Measurements from ENCODE around the gene PPP1R9A. TPM values are rescaled to one million over a fixed set of nuclear protein-coding genes. Genes with fewer than 3 reads are reported as not detected.

PPP1R9A gene
- total RNA-seq, 1 donor from 2014 or later: 1.3 TPM

- intact Hi-C loops (cut with micrococcal nuclease): no loop called here
- DNase-seq: no peak
- H3K36me3 Mint-ChIP-seq (ENCODE audit: low read depth): no peaks in the 10 kb centered on the region
- no peak overlapping the region for H3K27ac Mint-ChIP-seq
- CTCF ChIA-PET: no interaction called here
- no peaks in the 10 kb centered on the region for H3K27me3 Mint-ChIP-seq
- POLR2A ChIA-PET: no interaction called here
- no peak for ATAC-seq (ENCODE audit: low read depth)
- no peaks in the 10 kb centered on the region for H3K9me3 Mint-ChIP-seq
- H3K4me3 Mint-ChIP-seq: no peak overlapping the region
- TF ChIP-seq CTCF (IDR thresholded peaks at IDR 0.05): no peak
- no peaks in the 10 kb centered on the region for H3K4me1 Mint-ChIP-seq
These were observed 348.3 kb downstream of the PPP1R9A start for GRCh38 chr7:95255691-95256090.

DNA sequence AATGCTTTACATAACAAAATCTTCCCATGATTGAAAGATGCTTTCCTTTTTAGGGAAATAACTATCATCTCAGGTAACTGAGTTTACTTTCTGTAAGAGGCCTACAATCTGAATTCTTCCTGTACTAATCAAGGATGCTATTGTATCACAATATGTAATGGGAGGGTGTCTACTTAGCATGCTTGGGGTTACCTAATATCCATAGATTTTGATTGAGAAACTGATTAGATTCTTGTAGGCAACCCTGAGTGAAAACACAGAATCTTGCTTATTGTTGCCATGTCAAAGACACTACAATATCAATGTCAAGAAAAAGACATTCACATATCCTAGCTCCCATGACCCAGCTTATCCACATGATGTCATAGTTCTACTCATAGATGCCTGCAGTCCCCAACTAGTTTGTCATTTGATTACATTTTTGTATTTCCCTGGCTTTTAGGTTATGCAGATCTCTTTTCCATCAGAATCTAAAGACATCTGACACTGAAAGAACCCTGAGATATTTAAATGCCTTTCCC, 354.6 kb downstream of the PPP1R9A start:
- CTCF ChIA-PET: no interaction called here
- no peak overlapping the region for H3K4me3 Mint-ChIP-seq

GRCh38 chr7:95262875-95263274, 355.5 kb downstream of the PPP1R9A start:
- DNase-seq (no peak), ATAC-seq (ENCODE audit: low read depth) (no peak)
- Mint-ChIP-seq H3K27me3 (no peaks in the 10 kb centered on the region), H3K36me3 (ENCODE audit: low read depth) (no peaks in the 10 kb centered on the region), H3K4me3 (no peak overlapping the region), H3K4me1 (no peaks in the 10 kb centered on the region), H3K9me3 (no peaks in the 10 kb centered on the region), H3K27ac (no peak overlapping the region)
- ChIA-PET CTCF (no interaction called here), POLR2A (no interaction called here)
- no peak for TF ChIP-seq CTCF (IDR thresholded peaks at IDR 0.05)
- intact Hi-C loops (cut with micrococcal nuclease): no loop called here

More for the DNA sequence above, 354.6 kb downstream of the PPP1R9A start:
- TF ChIP-seq CTCF (IDR thresholded peaks at IDR 0.05): no peak
- no peaks in the 10 kb centered on the region for H3K27me3 Mint-ChIP-seq
- ATAC-seq (ENCODE audit: low read depth): no peak
- no peak for DNase-seq
- H3K27ac Mint-ChIP-seq: no peak overlapping the region
- H3K4me1 Mint-ChIP-seq: no peaks in the 10 kb centered on the region
- POLR2A ChIA-PET: no interaction called here
- intact Hi-C loops (cut with micrococcal nuclease): no loop called here
- no peaks in the 10 kb centered on the region for H3K9me3 Mint-ChIP-seq
- no peaks in the 10 kb centered on the region for H3K36me3 Mint-ChIP-seq (ENCODE audit: low read depth)

DNA sequence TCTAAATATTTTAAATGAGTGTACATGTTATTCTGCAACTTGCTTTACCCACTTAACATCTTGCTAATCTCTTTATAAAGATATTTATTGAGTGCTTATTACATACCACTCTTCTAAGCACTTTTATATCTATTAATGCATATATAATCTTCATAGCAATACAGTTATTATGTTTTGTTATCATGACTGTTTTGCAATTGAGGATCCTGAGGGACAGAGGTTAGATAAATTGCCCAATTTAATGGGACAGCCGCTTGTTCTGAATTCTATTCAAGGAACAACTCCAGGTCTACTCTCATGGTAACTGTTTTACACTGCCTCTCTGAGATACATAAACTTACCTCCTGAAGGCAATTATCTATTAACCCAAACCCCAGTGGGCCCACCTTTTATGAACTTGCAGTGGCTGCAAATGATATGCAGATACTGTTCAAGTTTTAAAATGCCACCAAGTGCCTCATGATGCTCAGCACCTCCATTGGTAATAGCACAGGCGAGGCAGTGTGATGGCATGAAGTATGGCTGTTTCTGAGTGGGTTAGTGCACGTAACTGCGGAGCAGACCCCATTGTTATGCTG, 356.5 kb downstream of the PPP1R9A start:
- ATAC-seq (ENCODE audit: low read depth) (no peak), DNase-seq (no peak)
- ChIA-PET CTCF (no interaction called here), POLR2A (no interaction called here)
- no peak for TF ChIP-seq CTCF (IDR thresholded peaks at IDR 0.05)
- intact Hi-C loops (cut with micrococcal nuclease): no loop called here
- Mint-ChIP-seq H3K4me1 (no peaks in the 10 kb centered on the region), H3K36me3 (ENCODE audit: low read depth) (no peaks in the 10 kb centered on the region), H3K27ac (no peak overlapping the region), H3K9me3 (no peaks in the 10 kb centered on the region), H3K27me3 (no peaks in the 10 kb centered on the region), H3K4me3 (no peak overlapping the region)

GRCh38 chr7:95264363-95264891, 357.0 kb downstream of the PPP1R9A start:
- intact Hi-C loops (cut with micrococcal nuclease): no loop called here
- no peak overlapping the region for H3K4me3 Mint-ChIP-seq
- H3K9me3 Mint-ChIP-seq: no peaks in the 10 kb centered on the region
- DNase-seq (no peak), ATAC-seq (ENCODE audit: low read depth) (no peak)
- no peak overlapping the region for H3K27ac Mint-ChIP-seq
- ChIA-PET POLR2A (no interaction called here), CTCF (no interaction called here)
- no peak for TF ChIP-seq CTCF (IDR thresholded peaks at IDR 0.05)
- no peaks in the 10 kb centered on the region for H3K36me3 Mint-ChIP-seq (ENCODE audit: low read depth)
- no peaks in the 10 kb centered on the region for H3K27me3 Mint-ChIP-seq
- no peaks in the 10 kb centered on the region for H3K4me1 Mint-ChIP-seq

All from activated B cell treated with CpG ODN at 0.5 μM for 24 hours (primary cell).